Erythroblast (primary cell): ENCODE results near the gene SPRR3.

Source experiments
- GATA1 ChIP-seq: IDR thresholded peaks from 2 replicates; pipeline ENCODE4 v1.6.1; 2011; ENCODE audit warnings: low read depth, mild to moderate bottlenecking, control low read depth, low read length, moderate library complexity
- POLR2A ChIP-seq: IDR thresholded peaks from 2 replicates; pipeline ENCODE4 v1.6.1; 2011; ENCODE audit warnings: mild to moderate bottlenecking, low read length

DNA sequence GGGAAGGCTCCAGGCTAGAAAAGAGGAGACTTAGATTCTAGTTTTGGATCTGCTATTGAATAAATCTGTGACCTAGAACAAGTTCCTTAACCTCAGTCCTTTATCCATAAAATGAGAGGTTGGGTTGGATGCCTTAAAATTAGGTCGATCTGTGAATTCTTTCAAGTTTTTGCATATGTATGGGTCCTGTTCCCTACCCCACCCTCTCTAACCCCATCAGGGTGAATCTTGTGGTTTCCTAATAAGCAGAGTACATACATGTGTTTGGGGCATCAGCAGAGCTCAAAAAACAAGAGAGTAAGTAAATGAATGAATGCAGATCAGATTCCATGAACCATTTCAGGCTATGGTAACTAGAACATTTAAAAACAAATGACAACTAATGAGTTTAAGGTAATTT, 24.9 kb upstream of the SPRR3 start:
- TF ChIP-seq POLR2A, result no peak
- no peak for TF ChIP-seq GATA1
